ENCODE data around the gene CTDP1.
"Not testable (repeated sequence)": the region's sequence is repeated elsewhere in the genome, so short reads cannot be mapped to it uniquely, and the experiment has no call there.

The CTDP1 gene

DNA sequence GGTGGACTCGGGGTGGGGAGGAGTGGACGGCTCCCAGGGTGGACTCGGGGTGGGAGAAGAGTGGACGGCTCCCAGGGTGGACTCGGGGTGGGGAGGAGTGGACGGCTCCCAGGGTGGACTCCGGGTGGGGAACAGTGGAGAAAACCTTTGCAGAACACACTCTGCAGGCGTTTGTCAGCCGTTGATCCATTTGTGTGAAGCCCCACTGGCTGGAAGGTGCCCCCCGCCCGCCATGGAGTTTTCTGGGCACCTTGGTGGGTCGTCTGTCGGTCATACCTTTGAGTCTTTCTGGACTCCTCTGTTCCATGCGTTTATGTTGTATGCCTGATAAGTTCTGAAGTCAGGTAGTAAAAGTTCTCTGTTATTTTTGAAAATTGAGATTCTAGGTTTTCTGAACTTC lies 12.5 kb downstream of the CTDP1 start:
- no peak overlapping the region for H3K4me2 ChIP-seq (ENCODE audit: low read length)
- TF ChIP-seq CTCF (IDR thresholded peaks at IDR 0.05; ENCODE audit: low read length) (no peak), EZH2 (IDR thresholded peaks at IDR 0.05; ENCODE audit: borderline replicate concordance, low read length) (no peak)
- peaks cover 5% of the 10 kb centered on the region; the same call in 1 of the 2 replicates for H3K79me2 ChIP-seq (ENCODE audit: insufficient read depth, low read length)
- H3K27me3 ChIP-seq (ENCODE audit: insufficient read depth, low read length), result no peaks in the 10 kb centered on the region
- no peak overlapping the region for H2AFZ ChIP-seq (ENCODE audit: low read length)
- H3K9ac ChIP-seq (ENCODE audit: low read length), result no peak overlapping the region
- no peaks in the 10 kb centered on the region for H3K9me2 ChIP-seq (ENCODE audit: low read depth, low read length)
- peaks cover 19% of the 10 kb centered on the region for H3K36me3 ChIP-seq (ENCODE audit: insufficient read depth, low read length)
- no peaks in the 10 kb centered on the region for H3K4me1 ChIP-seq (ENCODE audit: insufficient read depth, low read length, severe bottlenecking)
- no peaks in the 10 kb centered on the region for H3K9me3 ChIP-seq (ENCODE audit: low read length)
- no peaks in the 10 kb centered on the region for H3F3A ChIP-seq (ENCODE audit: insufficient read depth, low read length)
- H3K27ac ChIP-seq (ENCODE audit: low read depth, low read length, poor library complexity, severe bottlenecking), result no peak overlapping the region
- H3K4me3 ChIP-seq (ENCODE audit: low read depth, low read length, poor library complexity, severe bottlenecking), result no peak overlapping the region
- H4K20me1 ChIP-seq (ENCODE audit: insufficient read depth, low read length), result no peaks in the 10 kb centered on the region

GRCh38 chr18:79692886-79693285 lies 13.3 kb downstream of the CTDP1 start:
- Histone ChIP-seq H3F3A (ENCODE audit: insufficient read depth, low read length) (no peaks in the 10 kb centered on the region), H3K4me1 (ENCODE audit: insufficient read depth, low read length, severe bottlenecking) (no peaks in the 10 kb centered on the region), H3K79me2 (ENCODE audit: insufficient read depth, low read length) (peaks cover 5% of the 10 kb centered on the region; the same call in 1 of the 2 replicates), H3K4me3 (ENCODE audit: low read depth, low read length, poor library complexity, severe bottlenecking) (no peak overlapping the region), H3K9ac (ENCODE audit: low read length) (no peak overlapping the region), H3K9me2 (ENCODE audit: low read depth, low read length) (no peaks in the 10 kb centered on the region), H3K9me3 (ENCODE audit: low read length) (no peaks in the 10 kb centered on the region), H2AFZ (ENCODE audit: low read length) (no peak overlapping the region), H4K20me1 (ENCODE audit: insufficient read depth, low read length) (no peaks in the 10 kb centered on the region), H3K36me3 (ENCODE audit: insufficient read depth, low read length) (peaks cover 27% of the 10 kb centered on the region), H3K27me3 (ENCODE audit: insufficient read depth, low read length) (no peaks in the 10 kb centered on the region), H3K4me2 (ENCODE audit: low read length) (no peak overlapping the region), H3K27ac (ENCODE audit: low read depth, low read length, poor library complexity, severe bottlenecking) (no peak overlapping the region)
- no peak for TF ChIP-seq EZH2 (IDR thresholded peaks at IDR 0.05; ENCODE audit: borderline replicate concordance, low read length)
- TF ChIP-seq CTCF (IDR thresholded peaks at IDR 0.05; ENCODE audit: low read length), result no peak

GRCh38 chr18:79693561-79694205 lies 14.1 kb downstream of the CTDP1 start:
- H3K4me3 ChIP-seq (ENCODE audit: low read depth, low read length, poor library complexity, severe bottlenecking), result no peak overlapping the region
- H3K4me2 ChIP-seq (ENCODE audit: low read length), result no peak overlapping the region
- H3K27ac ChIP-seq (ENCODE audit: low read depth, low read length, poor library complexity, severe bottlenecking), result no peak overlapping the region
- H3K36me3 ChIP-seq (ENCODE audit: insufficient read depth, low read length), result peaks cover 35% of the 10 kb centered on the region
- H3K79me2 ChIP-seq (ENCODE audit: insufficient read depth, low read length), result peaks cover 5% of the 10 kb centered on the region; the same call in 1 of the 2 replicates
- H2AFZ ChIP-seq (ENCODE audit: low read length), result no peak overlapping the region
- no peak overlapping the region for H3K9ac ChIP-seq (ENCODE audit: low read length)
- no peaks in the 10 kb centered on the region for H3K27me3 ChIP-seq (ENCODE audit: insufficient read depth, low read length)
- no peaks in the 10 kb centered on the region for H3K9me2 ChIP-seq (ENCODE audit: low read depth, low read length)
- no peaks in the 10 kb centered on the region for H3K9me3 ChIP-seq (ENCODE audit: low read length)
- H3F3A ChIP-seq (ENCODE audit: insufficient read depth, low read length), result no peaks in the 10 kb centered on the region
- no peaks in the 10 kb centered on the region for H4K20me1 ChIP-seq (ENCODE audit: insufficient read depth, low read length)
- H3K4me1 ChIP-seq (ENCODE audit: insufficient read depth, low read length, severe bottlenecking), result no peaks in the 10 kb centered on the region
- no peak for TF ChIP-seq EZH2 (IDR thresholded peaks at IDR 0.05; ENCODE audit: borderline replicate concordance, low read length)
- TF ChIP-seq CTCF (IDR thresholded peaks at IDR 0.05; ENCODE audit: low read length), result no peak

DNA sequence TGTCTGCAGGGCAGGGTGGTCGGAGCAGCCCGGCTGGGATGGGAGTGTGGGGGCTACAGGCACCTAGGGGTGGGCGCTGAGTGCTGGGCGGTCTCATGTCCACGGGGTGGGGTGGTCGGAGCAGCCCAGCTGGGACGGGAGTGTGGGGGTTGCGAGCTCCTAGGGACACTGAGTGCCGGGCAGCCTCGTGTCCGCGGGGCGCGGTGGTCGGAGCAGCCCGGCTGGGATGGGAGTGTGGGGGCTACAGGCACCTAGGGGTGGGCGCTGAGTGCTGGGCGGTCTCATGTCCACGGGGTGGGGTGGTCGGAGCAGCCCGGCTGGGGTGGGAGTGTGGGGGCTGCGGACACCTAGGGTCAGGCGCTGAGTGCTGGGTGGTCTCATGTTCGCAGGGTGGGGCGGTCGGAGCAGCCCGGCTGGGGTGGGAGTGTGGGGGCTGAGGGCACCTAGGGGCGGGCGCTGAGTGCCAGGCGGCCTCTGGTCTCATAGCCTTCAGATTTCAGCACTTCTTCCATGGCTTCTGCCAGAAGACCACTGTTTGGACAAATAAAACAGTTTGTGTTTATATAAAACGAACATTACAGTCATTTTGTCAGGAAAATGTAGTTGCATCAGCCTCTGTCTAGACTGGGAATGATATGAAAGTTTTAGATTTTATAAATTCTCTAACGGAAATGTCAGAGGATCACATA lies 14.7 kb downstream of the CTDP1 start:
- H3K36me3 ChIP-seq (ENCODE audit: insufficient read depth, low read length), result peaks cover 42% of the 10 kb centered on the region
- H3K9ac ChIP-seq (ENCODE audit: low read length); H3K9me2 ChIP-seq (ENCODE audit: low read depth, low read length); H3K27me3 ChIP-seq (ENCODE audit: insufficient read depth, low read length); H3K4me1 ChIP-seq (ENCODE audit: insufficient read depth, low read length, severe bottlenecking); H4K20me1 ChIP-seq (ENCODE audit: insufficient read depth, low read length); H3F3A ChIP-seq (ENCODE audit: insufficient read depth, low read length); H3K4me3 ChIP-seq (ENCODE audit: low read depth, low read length, poor library complexity, severe bottlenecking); H3K79me2 ChIP-seq (ENCODE audit: insufficient read depth, low read length); H3K9me3 ChIP-seq (ENCODE audit: low read length); H3K27ac ChIP-seq (ENCODE audit: low read depth, low read length, poor library complexity, severe bottlenecking); H2AFZ ChIP-seq (ENCODE audit: low read length); H3K4me2 ChIP-seq (ENCODE audit: low read length): not testable (repeated sequence)

Measured in OCI-LY1 (cell line).